ENCODE data around the gene ZIC1.

ZIC1 gene

DNA sequence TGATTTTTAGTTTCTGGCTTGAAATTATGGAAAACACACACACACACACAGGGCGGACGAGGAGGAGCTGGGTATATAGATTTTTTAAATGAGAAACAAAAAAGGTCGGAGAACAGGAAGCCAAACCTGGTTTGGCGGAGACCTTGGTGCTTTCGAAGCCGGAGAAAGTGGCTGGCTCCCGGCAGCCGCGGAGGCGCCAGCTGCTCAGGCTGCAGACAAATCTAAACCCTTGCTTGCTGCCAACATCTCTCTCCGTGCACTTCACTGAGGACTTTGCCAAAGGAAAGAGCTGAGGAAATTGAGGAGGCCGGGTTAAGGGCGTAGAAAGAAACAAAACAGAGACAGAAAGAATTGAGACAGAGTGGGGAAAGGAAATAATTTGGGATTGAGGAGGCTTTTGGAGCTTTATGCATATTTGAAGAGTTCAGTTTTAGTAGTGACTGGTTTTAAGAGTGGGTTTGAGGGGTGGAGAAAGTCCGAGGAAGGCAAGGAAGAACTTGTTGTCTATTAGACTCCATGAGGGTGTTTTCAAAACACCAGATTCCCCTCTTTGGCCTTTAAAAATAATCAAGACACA lies 2.2 kb downstream of the ZIC1 start:
- no peak for FAIRE-seq

DNA sequence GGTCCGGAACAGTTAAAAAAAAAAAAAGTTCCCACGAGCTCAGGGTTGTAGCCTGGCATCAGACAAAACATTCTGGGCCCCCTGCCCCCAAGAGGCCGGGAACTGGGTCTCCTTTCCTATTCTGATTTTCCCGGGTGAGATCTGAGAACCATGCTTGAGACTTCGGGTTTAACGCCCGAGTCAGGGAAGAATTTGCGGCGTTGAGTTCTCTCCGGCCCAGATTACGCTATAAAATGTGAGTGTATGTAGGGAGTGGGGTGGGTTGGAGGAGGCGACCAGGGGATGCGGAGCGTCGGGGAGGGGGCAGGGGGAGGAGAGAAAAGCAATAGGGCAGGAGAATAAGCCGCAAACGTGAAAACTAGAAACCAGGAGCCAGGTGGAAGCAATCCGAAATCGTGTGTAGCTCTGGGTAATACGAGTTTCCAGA lies 2.7 kb downstream of the ZIC1 start:
- no peak for FAIRE-seq

- no peak for FAIRE-seq
Measured at GRCh38 chr3:147412261-147412916, 3.2 kb downstream of the ZIC1 start.

DNA sequence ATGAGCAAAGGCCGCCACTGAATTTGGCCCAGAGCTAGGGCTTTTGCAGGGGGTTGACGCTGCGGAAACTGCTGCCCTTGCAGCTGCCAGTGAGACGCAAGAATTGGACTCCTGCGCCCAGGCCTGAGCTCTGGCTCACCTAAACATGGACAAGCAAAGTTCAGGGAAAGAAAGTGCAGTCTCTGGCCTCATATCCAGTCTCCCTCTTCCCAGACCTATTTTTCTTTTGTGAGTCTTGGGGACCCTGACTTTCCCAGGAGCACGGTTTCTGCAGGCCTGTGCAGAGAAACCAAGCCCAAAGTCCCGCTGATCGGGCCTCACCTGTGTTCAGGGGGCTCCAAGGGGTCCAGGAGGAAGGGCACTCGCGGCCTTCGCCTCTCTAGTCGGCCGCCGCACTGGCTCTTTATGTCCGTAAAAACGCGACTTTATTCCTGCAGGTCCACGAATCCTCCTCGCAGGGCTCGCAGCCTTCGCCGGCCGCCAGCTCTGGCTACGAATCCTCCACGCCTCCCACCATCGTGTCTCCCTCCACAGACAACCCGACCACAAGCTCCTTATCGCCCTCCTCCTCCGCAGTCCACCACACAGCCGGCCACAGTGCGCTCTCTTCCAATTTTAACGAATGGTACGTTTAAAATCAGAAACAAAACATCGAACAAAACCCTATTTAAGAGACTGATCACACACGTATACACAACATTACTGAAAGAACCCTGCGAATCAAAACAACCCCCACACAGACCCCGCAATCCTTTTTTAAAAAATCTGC lies 3.9 kb downstream of the ZIC1 start:
- no peak for FAIRE-seq

DNA sequence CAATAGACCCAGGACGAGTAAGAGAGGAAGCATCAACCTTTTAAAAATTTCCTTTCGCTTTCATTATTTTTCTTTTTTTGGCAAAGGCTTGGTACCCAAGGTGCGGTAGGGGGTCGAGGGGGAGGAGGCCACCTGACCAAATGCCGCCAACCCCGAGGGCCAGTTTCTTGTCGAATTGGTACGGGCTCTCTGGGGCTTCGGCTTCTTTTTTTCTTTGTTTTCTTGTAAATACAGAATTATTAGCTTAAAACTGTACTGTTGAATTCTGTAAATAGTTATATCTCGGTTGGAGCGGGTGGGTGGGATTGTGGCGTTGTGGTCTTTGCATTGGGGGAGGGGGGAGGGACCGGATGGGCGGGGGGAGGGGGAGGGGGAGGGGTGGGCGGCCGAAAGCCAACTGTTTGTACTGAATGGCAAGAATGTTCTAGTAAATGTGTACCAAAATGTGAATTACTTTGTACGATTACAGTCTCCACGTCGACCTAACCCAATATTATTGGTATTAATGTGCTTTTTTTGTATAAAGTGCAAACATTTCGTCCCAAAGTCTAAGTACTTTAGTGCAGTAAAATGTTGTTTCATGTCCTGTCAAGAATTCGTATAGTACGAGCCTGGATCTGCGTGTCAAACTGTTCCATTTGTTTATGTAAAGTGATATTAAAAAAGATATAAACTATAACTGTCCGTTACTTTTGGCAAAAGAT lies 4.7 kb downstream of the ZIC1 start:
- FAIRE-seq: no peak

DNA sequence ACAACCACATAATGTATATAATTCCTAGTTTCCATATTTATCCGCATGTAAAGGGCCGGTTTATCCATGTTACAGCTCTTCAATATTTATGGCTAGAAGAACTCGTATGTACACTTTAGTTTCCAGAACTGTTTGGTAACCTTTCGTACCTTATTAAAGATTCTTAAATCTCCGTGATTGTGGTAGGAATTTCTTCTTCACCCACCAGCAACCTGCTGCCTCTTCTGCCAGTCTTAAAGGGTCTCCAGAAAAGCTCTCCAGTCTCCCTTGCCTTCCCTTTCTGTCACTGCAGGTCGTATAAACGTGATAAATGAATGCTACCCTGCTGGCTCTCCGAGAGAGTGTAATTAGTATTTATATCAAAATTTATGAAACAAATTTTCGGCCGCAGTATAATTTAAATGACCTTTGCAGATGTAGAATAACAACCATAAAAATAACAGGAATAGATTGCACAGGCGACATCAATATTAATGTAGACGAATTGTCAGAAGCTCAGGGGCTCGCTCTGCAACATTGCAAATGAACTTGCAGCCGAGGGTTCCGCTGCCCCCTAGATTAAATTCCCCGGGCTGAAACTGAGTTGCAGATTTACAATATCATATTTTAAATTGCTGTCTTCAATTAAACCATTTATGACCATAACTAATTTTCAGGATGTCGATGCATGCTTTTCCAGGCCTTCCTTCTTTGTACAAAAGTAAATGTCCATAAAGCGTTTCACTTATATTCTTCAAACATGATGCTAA lies 5.4 kb downstream of the ZIC1 start:
- no peak for FAIRE-seq

- no peak for FAIRE-seq
Measured at GRCh38 chr3:147415286-147415685, 6.1 kb downstream of the ZIC1 start.

DNA sequence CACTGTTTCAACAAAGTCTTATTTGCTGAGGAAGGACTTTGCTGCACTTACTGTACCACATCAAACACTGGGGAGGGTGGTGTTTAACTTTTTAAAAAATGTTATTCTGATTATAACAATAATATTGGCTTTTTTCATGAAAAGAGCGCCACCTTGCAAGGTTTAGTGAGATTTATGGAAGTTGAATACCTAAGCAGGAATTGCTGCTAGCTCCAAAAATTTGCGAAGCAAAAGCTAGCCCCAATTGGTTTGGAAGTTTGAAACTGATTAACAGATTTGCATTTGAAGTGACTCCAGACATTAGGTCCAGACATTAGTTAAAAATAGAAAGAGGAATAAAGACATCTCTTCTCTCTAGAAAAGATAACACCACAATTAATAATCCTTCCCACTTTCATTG lies 6.7 kb downstream of the ZIC1 start:
- FAIRE-seq: no peak

GRCh38 chr3:147416931-147417330 lies 7.8 kb downstream of the ZIC1 start:
- FAIRE-seq: no peak

DNA sequence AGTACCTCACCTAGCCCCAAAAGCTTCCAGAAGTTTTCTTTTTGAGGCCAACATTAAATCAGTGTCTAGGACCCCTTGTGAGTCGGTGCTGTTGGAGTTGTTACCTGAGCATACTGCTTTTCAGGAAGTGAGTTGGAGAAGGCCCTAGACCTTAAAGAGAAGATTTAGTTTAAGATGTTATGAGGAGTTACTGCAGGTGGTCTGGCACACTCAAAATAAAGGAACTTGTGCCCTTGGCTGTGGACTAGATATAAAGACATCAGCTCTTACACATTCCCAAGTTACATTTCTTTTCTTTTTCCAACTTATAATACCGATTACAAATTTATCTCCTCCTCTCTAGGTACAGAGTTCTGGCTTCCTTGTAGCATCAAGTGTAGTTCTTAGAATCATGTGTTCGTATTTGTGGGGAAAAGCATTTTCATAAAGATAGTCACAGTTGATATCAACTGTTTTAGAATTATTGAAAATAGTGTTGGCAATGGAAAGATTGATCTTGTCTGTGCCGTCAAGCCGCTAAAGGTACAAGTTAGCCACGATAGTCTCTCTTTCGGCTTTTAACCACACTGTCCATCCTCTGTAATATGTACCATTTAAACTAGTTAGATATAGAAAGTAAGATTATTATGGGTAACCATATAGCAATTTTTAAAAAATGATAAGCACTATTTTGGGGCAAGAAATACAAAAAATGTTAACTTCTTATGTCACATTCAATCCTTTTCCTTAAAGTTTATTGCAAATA lies 8.6 kb downstream of the ZIC1 start:
- FAIRE-seq: no peak

DNA sequence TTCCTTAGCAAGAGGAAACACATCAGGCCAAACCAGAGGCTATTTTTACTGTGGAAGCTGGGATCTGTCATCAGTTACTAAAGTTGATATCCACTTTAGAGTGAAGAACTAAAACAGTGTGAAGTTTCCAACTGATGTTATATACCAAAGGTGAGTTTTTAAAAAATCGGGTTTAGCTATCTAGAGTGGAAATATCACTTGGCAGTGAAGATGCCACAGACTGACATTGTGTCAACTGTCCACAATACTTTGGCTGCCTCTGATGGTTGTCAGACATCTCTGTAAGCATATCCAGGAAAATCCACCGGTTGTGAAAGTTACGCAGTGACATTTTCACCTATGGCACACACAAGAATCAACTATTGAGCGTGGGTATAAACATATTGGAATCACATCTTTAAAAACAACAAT lies 9.2 kb downstream of the ZIC1 start:
- FAIRE-seq: no peak

- FAIRE-seq: no peak
Measured at GRCh38 chr3:147418808-147419701, 9.9 kb downstream of the ZIC1 start.

DNA sequence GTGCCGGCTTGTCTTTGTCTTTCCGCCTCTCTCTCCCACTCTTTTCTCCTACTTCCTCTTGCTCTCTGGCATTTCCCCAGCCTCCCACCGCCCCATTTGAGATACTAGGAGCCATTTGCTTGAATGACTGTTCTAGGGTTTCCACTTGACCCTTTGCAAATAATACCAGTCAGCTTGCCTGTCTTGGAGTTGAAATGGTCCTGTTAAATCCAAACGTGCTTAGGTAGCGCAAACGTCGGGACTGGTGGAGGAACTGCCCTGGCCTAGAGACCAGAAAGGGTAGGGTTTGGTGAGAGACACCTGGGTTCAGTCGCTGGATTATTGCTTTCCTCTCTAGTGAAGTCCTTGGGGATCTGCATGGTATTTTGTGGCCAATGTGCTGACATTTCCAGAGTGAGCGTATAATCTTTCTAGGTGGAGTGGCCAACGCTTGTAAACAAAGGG lies 10.6 kb downstream of the ZIC1 start:
- no peak for FAIRE-seq

DNA sequence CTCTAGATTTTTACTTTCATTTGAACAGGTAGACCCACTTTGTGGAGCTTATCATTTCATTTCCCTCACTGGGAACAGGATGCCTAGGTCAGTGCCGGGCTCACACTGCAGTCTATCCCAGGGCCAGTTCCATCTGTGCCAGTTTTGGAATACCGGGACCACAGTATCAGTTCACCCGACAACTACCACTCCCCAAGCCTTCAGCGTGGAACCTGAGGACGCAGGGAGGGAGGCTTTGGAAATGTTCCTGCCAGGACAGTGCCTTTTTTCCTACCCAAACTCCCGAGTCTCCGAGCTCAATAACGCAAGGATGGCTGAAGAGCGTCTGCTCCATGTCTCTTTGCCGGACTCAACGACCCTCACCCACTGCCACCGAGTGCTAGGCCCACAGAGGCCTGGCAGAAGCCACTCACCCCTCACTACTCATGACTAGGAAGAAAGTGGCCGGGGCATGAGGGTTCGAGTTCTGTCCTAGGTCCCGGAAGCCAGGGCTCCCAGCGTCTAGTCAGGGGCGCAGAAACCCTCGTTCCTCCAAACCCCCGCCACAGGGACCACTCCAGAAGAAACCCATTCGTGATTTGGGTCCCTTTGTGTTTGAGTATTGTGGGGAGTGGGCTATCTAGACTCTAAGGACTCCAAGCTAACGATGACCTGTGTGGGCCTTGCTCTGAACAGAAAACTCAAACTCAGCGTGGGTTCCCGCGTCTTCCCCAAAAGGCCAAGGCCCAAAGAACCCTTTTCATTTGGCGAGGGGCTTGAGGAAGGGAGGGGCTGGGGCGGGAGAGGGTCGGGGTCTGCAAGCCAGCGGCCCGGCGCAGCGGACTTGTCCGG lies 11.4 kb downstream of the ZIC1 start:
- FAIRE-seq: no peak

- FAIRE-seq: no peak
Measured at GRCh38 chr3:147421184-147421912, 12.2 kb downstream of the ZIC1 start.

DNA sequence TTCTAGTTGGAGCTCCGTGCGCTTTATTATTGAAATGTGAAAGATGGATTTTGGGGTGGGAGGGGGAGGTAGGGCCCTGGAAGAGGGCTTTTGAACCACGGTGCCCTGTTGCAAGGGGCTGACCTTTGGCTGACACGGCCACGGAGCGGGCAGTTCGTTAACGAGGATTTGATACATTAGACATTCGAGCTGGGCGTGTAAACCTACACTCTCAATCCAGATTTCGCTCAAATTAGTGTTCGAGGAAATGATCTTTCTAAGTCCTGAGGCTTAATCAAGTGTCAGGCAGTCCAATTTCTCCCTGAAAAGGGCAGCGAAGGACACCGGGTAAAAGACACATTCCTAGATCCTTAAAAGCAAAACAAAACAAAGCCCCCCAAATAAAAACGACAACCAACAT lies 13.0 kb downstream of the ZIC1 start:
- no peak for FAIRE-seq

GRCh38 chr3:147422601-147423536 lies 13.7 kb downstream of the ZIC1 start:
- no peak for FAIRE-seq

- FAIRE-seq: no peak
Measured at GRCh38 chr3:147423537-147423797, 14.3 kb downstream of the ZIC1 start.
